Stimulated activated effector memory CD8-positive, alpha-beta T cell treated with anti-CD3 and anti-CD28 coated beads, Interleukin-12 subunit alpha, Interleukin-12 subunit beta, amount 100 ng/mL, for 72 hours (primary cell): ENCODE measurements around the gene SUCLG1.

ENCODE experiments used
- ATAC-seq: fragments of 150-1000 bp; cut with Tn5 transposase; 2 replicates; pipeline ENCODE4 v1.10.0; 2021
- DNase-seq, 2 donors: peaks; one replicate each; pipeline ENCODE4 v3.0.0; 2021 to 2022; ENCODE audit warnings: low spot score in 2 of 2
- H3K27ac Mint-ChIP-seq: one replicate; pipeline ENCODE4 v1.8.0; 2022; ENCODE audit warnings: mild to moderate bottlenecking, mixed read lengths
- H3K36me3 Mint-ChIP-seq: one replicate; pipeline ENCODE4 v1.8.0; 2022; ENCODE audit warnings: mild to moderate bottlenecking, mixed read lengths
- H3K4me1 Mint-ChIP-seq: one replicate; pipeline ENCODE4 v1.8.0; 2022; ENCODE audit warnings: mixed read lengths
- H3K4me3 Mint-ChIP-seq: one replicate; pipeline ENCODE4 v1.8.0; 2022; ENCODE audit warnings: mild to moderate bottlenecking, mixed read lengths
- H3K9me3 Mint-ChIP-seq: one replicate; pipeline ENCODE4 v1.8.0; 2022; ENCODE audit warnings: mixed read lengths

Gene SUCLG1

GRCh38 chr2:84450288-84451227, 8.5 kb downstream of the SUCLG1 start:
- ATAC-seq (no peak), DNase-seq (no peak)
- Mint-ChIP-seq H3K4me3 (no peak overlapping the region), H3K27ac (peak overlapping the region; percentile 45), H3K4me1 (peaks cover 33% of the 10 kb centered on the region), H3K9me3 (no peaks in the 10 kb centered on the region), H3K36me3 (peaks cover 47% of the 10 kb centered on the region)

DNA sequence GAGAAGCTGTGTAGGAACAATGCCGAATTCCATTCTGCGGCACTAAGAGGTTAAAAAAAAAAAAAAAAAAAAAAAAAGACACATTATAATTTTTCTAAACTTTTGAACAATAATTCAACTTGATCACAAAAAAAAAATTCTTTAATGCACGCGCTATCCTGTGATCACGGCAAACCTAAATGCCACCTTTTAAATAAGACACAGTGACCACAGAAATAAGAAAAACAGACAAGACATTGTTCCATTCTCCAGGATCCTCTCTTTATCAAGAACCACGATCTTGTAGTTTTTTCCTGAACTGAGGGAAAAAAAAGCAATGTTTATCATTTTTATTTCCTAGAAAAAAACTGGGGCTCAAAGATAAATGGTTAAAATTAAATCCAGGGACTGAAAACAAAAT, 9.4 kb downstream of the SUCLG1 start:
- DNase-seq, result no peak
- Mint-ChIP-seq H3K4me3 (no peak overlapping the region), H3K36me3 (peaks cover 52% of the 10 kb centered on the region), H3K27ac (no peak overlapping the region), H3K4me1 (peaks cover 31% of the 10 kb centered on the region), H3K9me3 (no peaks in the 10 kb centered on the region)
- no peak for ATAC-seq

DNA sequence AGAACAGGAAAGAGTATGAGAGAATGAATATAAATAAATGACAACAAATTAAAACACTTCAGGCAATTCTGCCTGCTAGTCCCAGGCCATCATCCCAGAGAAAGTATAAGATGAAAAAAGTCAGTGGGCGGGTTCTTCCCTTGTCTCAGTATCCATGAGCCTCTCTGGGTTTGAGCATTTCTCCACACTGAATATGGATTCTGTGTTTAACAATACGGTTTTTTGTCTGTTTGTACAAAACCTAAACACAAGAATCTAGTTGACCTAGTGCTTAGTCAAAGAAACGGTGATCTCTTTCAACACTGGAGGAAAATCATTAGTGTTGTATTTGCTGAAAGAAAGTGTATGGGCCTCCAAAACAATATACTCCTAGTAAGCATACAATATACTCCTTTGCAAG, 10.0 kb downstream of the SUCLG1 start:
- Mint-ChIP-seq H3K4me1 (peaks cover 27% of the 10 kb centered on the region), H3K36me3 (peaks cover 54% of the 10 kb centered on the region), H3K27ac (no peak overlapping the region), H3K9me3 (no peaks in the 10 kb centered on the region), H3K4me3 (no peak overlapping the region)
- DNase-seq (no peak), ATAC-seq (no peak)

DNA sequence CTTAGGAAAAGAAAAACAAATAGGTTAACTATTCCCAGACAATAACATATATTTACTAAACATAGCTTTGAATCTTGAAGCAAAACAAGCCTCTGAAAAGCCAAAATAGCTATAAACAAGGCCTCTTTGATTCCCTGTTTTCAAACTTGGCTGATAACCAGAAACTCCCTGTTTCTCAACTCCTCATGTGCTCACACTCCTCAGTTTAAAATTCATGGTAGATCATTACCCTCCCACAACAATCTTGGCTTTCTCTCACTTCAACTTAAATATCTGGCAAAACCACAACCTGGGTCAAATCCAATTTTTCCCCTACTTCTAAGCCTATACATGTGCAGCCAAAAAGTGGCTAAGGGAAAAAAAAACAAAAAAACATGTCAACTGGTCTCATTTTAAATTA, 15.6 kb downstream of the SUCLG1 start:
- ATAC-seq (no peak), DNase-seq (no peak)
- H3K36me3 Mint-ChIP-seq, result peaks cover 91% of the 10 kb centered on the region
- H3K4me1 Mint-ChIP-seq, result peaks cover 17% of the 10 kb centered on the region
- H3K9me3 Mint-ChIP-seq, result no peaks in the 10 kb centered on the region
- H3K27ac Mint-ChIP-seq, result peak overlapping the region; percentile 45
- H3K4me3 Mint-ChIP-seq, result no peak overlapping the region

- Mint-ChIP-seq H3K9me3 (no peaks in the 10 kb centered on the region), H3K36me3 (peaks cover 91% of the 10 kb centered on the region), H3K27ac (peak overlapping the region; percentile 45)
These were observed 16.2 kb downstream of the SUCLG1 start for GRCh38 chr2:84442888-84443287.

DNA sequence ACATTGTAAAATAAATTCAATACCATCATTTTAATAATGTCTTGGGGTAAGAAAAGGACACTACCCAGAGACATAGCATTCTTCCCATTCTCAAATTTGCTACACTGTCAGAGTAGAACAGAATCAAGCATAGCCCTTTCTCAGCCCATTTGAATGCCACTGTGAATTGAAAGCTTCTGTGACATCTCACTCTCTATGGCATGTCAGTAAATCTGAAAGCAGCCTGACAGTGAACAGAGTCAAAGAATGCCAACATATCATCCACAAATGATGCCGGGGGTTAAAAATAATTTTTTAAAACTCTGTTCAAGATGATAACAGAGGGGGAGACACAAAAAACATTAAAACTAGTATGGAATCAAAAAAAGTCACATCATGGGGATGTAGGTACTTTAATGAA, 17.6 kb downstream of the SUCLG1 start:
- no peak for ATAC-seq
- no peak for DNase-seq
- peaks cover 17% of the 10 kb centered on the region for H3K4me1 Mint-ChIP-seq
- no peak overlapping the region for H3K27ac Mint-ChIP-seq
- no peak overlapping the region for H3K4me3 Mint-ChIP-seq
- peaks cover 91% of the 10 kb centered on the region for H3K36me3 Mint-ChIP-seq
- no peaks in the 10 kb centered on the region for H3K9me3 Mint-ChIP-seq

More at GRCh38 chr2:84442888-84443287, 16.2 kb downstream of the SUCLG1 start:
- DNase-seq (no peak), ATAC-seq (peak; percentile 28)
- Mint-ChIP-seq H3K4me3 (no peak overlapping the region), H3K4me1 (peaks cover 17% of the 10 kb centered on the region)

DNA sequence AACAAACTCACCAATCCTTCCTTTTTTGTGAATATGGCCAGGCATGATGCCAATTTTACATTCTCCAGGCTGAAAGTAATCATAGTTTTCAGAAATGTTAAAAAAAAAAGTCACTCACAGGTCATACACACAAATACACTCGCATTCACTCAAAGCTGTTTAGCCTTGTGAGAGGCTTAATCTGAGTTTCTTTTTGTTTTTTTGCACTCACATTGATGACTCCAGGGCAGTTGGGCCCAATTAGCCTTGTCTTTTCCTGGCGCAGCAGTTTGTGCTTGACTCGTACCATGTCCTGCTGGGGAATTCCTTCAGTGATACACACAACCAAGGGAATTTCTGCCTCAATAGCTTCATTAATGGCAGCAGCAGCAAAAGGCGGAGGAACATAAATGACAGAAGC, 18.0 kb downstream of the SUCLG1 start:
- DNase-seq (no peak), ATAC-seq (no peak)
- H3K27ac Mint-ChIP-seq, result no peak overlapping the region
- H3K36me3 Mint-ChIP-seq, result peaks cover 91% of the 10 kb centered on the region
- peaks cover 17% of the 10 kb centered on the region for H3K4me1 Mint-ChIP-seq
- no peaks in the 10 kb centered on the region for H3K9me3 Mint-ChIP-seq
- H3K4me3 Mint-ChIP-seq, result no peak overlapping the region

DNA sequence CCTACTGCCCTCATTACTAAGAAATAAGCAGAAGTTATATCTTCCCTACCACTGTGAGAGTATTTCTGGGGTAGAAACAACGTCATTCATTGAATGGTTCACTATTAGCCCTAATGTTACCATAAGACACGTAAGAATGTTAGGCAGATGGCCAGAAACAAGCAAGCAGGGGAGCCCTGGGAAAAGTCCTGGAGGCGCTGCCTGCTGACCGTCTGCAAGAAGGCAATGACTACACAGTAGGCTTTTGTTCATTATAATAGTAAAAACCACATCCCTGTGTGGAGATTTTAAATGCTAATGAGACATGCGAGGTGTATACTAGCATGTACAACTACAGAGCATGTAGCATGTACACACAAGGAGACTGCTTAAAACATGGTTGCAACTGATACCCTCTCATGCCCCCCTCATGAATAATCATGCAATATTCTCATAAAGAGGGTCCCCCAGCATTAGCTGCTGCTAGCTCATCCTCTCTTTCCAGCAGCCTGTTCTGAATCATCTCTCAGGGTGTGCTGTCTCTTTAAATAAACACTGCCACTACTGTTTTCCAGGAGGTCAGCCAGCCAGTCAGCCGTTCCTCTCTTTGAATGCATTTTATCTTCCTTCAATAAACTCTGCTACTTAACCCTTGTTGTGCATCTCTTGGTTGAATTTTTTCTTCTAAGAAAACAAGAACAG, 23.6 kb downstream of the SUCLG1 start:
- Mint-ChIP-seq H3K36me3 (peaks cover 93% of the 10 kb centered on the region), H3K4me3 (no peak overlapping the region), H3K4me1 (no peaks in the 10 kb centered on the region), H3K27ac (no peak overlapping the region), H3K9me3 (no peaks in the 10 kb centered on the region)
- ATAC-seq (no peak), DNase-seq (no peak)

DNA sequence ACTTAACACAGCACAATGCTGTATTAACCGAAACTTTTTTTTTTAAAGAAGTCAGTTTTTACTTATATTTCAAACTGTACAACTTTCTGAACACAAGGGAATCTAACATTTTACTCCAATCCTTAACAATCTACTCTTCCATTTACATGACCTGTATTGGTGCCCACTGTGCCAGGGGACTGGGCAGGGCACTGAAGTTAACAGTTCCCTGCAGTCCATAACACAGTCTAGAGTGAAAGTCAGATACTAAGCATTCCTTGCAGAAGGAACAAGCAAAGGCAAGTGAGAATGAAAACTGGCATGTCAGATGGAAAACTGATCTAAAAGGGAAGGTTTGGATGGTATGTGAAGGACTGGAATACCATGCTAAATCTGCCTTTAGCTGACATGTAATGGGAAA, 29.8 kb downstream of the SUCLG1 start:
- ATAC-seq (no peak), DNase-seq (no peak)
- peak overlapping the region; percentile 7 for H3K27ac Mint-ChIP-seq
- H3K4me3 Mint-ChIP-seq, result no peak overlapping the region
- H3K4me1 Mint-ChIP-seq, result peaks cover 6% of the 10 kb centered on the region
- H3K9me3 Mint-ChIP-seq, result no peaks in the 10 kb centered on the region
- peaks cover 83% of the 10 kb centered on the region for H3K36me3 Mint-ChIP-seq

DNA sequence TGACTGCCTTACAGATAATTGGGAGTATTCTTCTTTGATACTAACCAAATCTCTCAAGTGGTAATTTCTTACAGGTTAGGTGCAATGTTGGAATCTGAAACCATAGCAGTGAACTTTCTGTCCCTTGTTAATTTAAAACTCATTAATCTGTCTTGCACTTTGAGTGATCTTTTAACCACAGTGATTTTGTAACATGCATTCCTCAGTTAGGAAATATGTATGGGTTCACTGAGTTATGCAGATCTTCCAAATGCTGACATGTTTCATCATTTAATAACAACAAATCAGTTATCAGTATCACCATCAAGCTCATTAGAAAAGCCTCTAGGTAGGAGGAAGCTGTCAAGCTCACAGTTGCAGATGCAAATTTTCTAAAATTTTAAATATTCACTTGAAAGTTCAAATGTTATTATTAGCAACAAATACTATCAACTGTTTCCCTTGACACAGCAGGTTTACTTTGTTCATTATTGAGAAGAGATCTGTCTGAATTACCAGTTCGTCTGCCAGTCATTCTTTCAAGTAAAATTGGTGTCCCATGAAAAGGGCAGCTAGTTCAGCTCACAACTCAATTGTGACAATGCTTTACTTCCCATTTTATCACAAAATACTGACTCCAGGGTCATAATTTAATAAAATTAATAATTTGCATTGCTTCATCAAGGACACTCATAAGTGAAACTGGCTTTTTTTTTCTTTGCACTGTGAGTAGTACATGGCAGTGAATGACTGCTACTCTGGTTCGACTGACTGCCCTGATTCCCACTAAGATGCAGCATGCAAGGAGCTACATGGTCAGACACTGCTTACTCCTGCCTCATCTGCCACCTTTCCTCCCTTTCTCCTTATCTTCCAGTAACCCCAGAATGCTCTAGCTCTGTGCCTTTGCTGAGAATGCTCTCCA, 31.6 kb downstream of the SUCLG1 start:
- Mint-ChIP-seq H3K4me1 (peaks cover 6% of the 10 kb centered on the region), H3K27ac (peak overlapping the region; percentile 29), H3K9me3 (no peaks in the 10 kb centered on the region), H3K36me3 (peaks cover 82% of the 10 kb centered on the region), H3K4me3 (no peak overlapping the region)
- DNase-seq (no peak), ATAC-seq (no peak)

- H3K36me3 Mint-ChIP-seq, result peaks cover 66% of the 10 kb centered on the region
- H3K27ac Mint-ChIP-seq, result no peak overlapping the region
- H3K9me3 Mint-ChIP-seq, result no peaks in the 10 kb centered on the region
- DNase-seq, result no peak
- no peak for ATAC-seq
- H3K4me3 Mint-ChIP-seq, result no peak overlapping the region
- peaks cover 6% of the 10 kb centered on the region for H3K4me1 Mint-ChIP-seq
These were observed 33.8 kb downstream of the SUCLG1 start for GRCh38 chr2:84425310-84425709.

DNA sequence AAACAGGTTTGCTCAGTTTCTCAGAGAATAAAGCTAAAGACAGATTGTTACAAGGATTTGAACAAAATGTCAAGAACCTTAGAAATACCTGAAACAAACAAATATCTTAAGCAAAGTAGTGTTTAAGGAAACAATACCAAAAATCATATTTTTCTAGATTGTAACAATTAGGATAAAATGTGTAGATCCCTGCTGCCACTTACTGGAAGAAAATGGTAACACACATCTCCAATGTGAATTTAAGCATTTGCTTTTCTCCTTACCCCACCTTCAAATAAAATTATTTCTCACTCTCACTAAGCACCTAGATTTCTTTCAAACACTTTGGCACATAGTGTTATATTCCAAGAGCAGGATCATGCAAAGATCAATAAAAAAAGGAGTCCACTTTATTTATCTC, 34.9 kb downstream of the SUCLG1 start:
- Mint-ChIP-seq H3K36me3 (peaks cover 55% of the 10 kb centered on the region), H3K9me3 (no peaks in the 10 kb centered on the region), H3K4me1 (peaks cover 6% of the 10 kb centered on the region), H3K27ac (peak overlapping the region; percentile 35), H3K4me3 (no peak overlapping the region)
- no peak for DNase-seq
- ATAC-seq, result no peak

GRCh38 chr2:84421791-84422190, 37.3 kb downstream of the SUCLG1 start:
- H3K4me3 Mint-ChIP-seq, result no peak overlapping the region
- H3K36me3 Mint-ChIP-seq, result peaks cover 44% of the 10 kb centered on the region
- H3K4me1 Mint-ChIP-seq, result peaks cover 8% of the 10 kb centered on the region
- no peak for DNase-seq
- no peak overlapping the region for H3K27ac Mint-ChIP-seq
- ATAC-seq, result no peak
- H3K9me3 Mint-ChIP-seq, result no peaks in the 10 kb centered on the region

- DNase-seq (no peak), ATAC-seq (no peak)
- Mint-ChIP-seq H3K4me3 (no peak overlapping the region), H3K36me3 (peaks cover 41% of the 10 kb centered on the region), H3K4me1 (peaks cover 8% of the 10 kb centered on the region), H3K27ac (no peak overlapping the region), H3K9me3 (no peaks in the 10 kb centered on the region)
These were observed 37.9 kb downstream of the SUCLG1 start for GRCh38 chr2:84421197-84421596.
